T-helper 9 cell (primary cell): ENCODE measurements around the gene KRT74.

Experiments
- DNase-seq: peaks from one replicate; pipeline ENCODE4 v3.0.0-alpha.2; 2020

Gene KRT74

DNA sequence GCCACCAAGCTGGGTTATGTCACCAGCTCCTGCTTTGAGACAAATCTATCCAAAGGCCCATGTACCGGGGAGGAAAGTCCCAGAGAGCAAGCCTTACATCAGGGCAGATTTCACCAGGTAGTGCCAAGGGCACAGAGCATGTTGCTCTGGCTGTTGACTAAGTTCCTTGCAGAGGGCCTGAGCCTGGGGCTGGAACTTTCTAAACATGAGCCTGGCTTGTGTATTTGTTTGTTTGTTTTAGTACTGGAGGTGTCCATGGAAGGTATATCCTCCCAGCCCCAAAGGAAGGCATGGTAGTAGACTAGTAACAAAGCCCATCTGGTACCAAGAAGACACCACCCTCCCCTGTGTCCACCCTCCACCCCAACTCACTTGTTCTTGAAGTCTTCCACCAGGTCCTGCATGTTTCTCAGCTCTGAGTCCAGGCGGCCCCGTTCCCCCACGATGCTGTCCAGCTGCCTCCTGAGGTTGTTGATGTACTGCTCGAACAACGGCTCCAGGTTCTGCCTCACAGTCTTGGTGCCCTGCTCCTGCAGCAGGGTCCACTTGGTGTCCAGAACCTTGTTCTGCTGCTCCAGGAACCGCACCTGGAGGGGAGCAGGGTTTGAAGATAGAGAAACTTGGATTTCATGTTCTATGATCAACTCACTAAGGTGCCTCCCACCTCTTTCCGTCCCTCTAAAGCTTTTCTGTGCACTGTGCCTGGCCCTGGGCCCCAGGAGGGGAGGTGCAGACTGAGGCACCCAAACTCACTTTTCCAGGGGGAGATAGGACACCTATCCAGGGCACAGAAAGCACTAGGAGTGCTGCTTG, 54.9 kb downstream of the KRT74 start:
- DNase-seq, result no peak

DNA sequence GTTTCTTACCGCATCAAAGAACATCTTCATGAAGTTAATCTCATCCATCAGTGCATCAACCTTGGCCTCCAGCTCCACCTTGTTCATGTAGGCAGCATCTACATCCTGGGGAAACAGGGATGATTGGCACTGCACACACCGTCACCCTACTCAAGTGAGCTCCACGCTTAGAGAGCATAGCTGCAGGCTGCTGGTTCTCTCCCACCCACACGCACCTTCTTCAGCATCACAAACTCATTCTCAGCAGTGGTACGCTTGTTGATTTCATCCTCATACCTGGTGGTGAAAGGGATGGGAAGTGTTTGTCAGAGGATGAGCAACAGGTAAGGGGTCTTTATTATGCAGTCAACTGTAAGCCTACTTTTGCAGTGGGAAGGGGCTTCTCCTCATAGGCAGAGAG, 55.8 kb downstream of the KRT74 start:
- no peak for DNase-seq

DNA sequence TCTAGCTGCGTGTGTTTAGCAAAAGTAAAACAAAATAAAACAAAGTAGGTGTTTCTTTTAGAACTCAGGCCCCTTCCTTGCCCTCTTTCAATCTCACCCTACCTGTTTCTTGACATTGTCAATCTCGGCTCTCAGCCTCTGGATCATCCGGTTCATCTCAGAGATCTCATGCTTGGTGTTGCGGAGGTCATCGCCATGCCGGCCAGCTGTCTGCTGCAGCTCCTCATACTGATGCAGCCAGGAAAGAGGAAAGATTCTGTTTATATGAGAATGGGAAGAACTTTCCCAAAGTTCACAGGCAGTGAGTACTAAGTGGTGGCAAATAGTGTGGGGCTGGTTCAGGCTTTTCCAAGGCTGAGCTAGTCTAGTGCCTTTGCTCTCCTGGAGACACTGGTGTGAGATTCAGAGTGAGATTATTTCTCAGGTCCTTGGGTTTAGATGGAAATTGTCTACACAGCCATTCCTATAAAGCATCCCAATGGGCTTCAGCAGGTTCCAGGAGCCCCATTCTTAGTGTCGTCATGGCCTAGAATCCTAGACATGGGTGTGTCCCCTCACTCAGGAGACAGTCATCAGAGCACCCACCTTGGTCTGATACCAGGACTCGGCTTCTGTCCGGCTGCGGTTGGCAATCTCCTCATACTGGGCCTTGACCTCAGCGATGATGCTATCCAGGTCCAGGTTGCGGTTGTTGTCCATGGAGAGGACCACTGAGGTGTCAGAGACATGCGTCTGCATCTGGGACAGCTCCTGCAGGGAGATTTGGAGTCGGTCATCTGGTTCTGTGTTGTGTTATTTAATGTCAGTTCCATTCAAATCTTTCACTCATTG, 56.4 kb downstream of the KRT74 start:
- no peak for DNase-seq

DNA sequence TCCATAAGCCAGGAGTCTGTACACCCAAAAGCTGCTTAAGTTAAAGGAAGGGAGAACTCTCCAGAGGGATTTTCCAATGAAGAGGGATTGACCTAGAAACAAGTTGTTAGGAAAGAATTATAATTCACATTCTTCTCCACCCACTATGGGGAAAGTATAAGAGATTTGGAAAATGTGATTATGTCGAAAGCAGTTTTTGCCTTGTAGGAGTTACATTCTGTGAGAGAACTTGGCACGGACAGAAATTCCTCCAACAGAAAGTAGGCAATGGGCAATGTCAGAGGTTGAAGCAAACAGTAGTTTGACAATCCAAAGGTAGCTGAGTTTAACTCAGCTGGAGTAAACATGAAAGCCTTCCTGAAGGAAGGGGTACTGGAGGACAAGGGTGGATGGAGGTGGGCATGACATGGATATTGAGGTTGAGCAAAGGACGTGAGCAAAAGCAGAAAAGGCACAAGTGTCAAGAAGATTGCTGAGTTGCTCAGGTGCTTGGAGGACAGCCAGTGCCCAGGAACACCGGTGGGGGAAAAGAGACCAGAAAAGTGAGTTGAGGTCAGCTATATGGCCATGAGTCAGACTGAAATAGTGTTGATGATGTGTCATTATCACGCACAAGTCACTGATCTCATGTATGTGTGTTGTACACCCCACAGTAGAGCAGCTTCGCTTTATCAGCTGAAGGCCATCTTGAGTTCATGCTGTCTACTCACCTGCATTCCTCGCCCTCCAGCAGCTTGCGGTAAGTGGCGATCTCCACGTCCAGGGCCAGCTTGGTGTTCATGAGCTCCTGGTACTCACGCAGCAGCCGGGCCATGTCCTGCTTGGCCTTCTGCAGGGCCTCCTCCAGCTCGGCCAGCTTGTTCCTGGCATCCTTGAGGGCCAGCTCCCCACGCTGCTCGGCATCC, 57.5 kb downstream of the KRT74 start:
- no peak for DNase-seq
